Skeletal muscle tissue (tissue), 4 donors: ENCODE results near the gene LRBA. TPM values are rescaled to one million over a fixed set of nuclear protein-coding genes. Genes with fewer than 3 reads are reported as not detected.
"Not testable (repeated sequence)": the region's sequence is repeated elsewhere in the genome, so short reads cannot be mapped to it uniquely, and the experiment has no call there.

Source experiments
- H3K27ac ChIP-seq: one replicate; pipeline ENCODE4 v1.7.0; 2013; ENCODE audit warnings: mild to moderate bottlenecking, low read depth, low read length, inconsistent platforms
- H3K27me3 ChIP-seq, 3 donors: one replicate each; pipeline ENCODE4 v1.7.0; 2013; ENCODE audit warnings: low read length in 3 of 3; ENCODE audit not compliant: control insufficient read depth in 3 of 3, insufficient read depth in 3 of 3
- H3K36me3 ChIP-seq, 3 donors: one replicate each; pipeline ENCODE4 v1.7.0; 2013; ENCODE audit warnings: low read length in 3 of 3; ENCODE audit not compliant: control insufficient read depth in 3 of 3, insufficient read depth in 3 of 3
- H3K4me1 ChIP-seq, 3 donors: one replicate each; pipeline ENCODE4 v1.7.0; 2013; ENCODE audit warnings: low read length in 3 of 3, mild to moderate bottlenecking in 3 of 3; ENCODE audit not compliant: control insufficient read depth in 3 of 3, insufficient read depth in 3 of 3
- H3K4me3 ChIP-seq, 3 donors: one replicate each; pipeline ENCODE4 v1.7.0; 2013; ENCODE audit warnings: low read length in 3 of 3
- H3K9ac ChIP-seq, 3 donors: one replicate each; pipeline ENCODE4 v1.7.0; 2013; ENCODE audit warnings: low read length in 3 of 3, mild to moderate bottlenecking in 3 of 3, moderate library complexity in 2 of 3, low read depth in 1 of 3
- H3K9me3 ChIP-seq, 3 donors: one replicate each; pipeline ENCODE4 v1.7.0; 2013; ENCODE audit warnings: low read length in 3 of 3; ENCODE audit not compliant: control insufficient read depth in 3 of 3
- total RNA-seq: library from RNA; depleted of rRNA; stranded (reverse); fragments of >200 nt; gene quantifications from one replicate; pipeline ENCODE4 v1.2.3, GENCODE V29; 2014
- donor health status: Osteomylitis.

The LRBA gene
- total RNA-seq, 1 donor from 2014 or later = 58.5 TPM

DNA sequence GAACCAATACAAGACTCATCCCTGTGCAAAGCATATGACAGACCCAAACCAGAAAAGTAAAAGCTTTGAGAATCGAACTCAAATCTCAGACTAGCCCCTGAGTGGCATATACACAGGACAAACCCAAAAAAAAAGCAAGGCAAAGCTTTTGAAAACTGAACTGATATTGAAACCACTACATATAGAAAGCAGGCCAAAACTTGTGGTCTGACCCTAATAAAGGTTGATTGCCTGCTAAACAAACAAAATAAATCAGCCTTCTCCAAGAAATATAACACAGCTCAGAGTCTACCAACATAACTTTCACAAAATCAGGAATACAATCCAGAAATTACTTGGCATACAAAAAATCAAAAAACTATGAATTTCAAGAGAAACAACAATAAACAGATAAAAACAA, 40.3 kb downstream of the LRBA start:
- no peaks in the 10 kb centered on the region for H3K27me3 ChIP-seq
- no peak overlapping the region for H3K9ac ChIP-seq
- no peak overlapping the region for H3K27ac ChIP-seq
- no peak overlapping the region for H3K4me3 ChIP-seq
- peaks cover 0 to 6% (median 0%) of the 10 kb centered on the region in 3 donors for H3K4me1 ChIP-seq
- H3K36me3 ChIP-seq = no peaks in the 10 kb centered on the region
- no peaks in the 10 kb centered on the region for H3K9me3 ChIP-seq

DNA sequence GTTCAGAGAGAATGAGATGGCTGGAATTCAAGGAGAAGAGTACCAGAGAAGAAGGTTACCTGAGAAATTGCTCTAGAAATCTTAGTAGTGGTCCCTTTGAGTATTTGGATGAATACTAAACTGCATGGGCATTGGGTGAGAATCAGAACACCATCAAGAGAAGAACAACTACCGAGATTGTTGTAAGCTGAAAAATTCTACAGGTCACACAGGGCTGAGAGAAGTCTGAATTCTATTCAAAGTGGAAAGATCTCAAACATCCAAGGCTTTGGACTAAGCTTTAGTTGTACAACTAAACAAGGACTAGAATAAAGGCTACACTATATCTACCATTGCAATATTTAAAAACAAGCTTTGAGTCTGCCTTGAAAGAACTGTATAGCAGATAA, 40.8 kb downstream of the LRBA start:
- Histone ChIP-seq H3K9ac (no peak overlapping the region), H3K27me3 (no peaks in the 10 kb centered on the region), H3K27ac (no peak overlapping the region), H3K4me1 (peaks cover 0 to 6% (median 0%) of the 10 kb centered on the region in 3 donors), H3K9me3 (no peaks in the 10 kb centered on the region), H3K4me3 (no peak overlapping the region), H3K36me3 (no peaks in the 10 kb centered on the region)

DNA sequence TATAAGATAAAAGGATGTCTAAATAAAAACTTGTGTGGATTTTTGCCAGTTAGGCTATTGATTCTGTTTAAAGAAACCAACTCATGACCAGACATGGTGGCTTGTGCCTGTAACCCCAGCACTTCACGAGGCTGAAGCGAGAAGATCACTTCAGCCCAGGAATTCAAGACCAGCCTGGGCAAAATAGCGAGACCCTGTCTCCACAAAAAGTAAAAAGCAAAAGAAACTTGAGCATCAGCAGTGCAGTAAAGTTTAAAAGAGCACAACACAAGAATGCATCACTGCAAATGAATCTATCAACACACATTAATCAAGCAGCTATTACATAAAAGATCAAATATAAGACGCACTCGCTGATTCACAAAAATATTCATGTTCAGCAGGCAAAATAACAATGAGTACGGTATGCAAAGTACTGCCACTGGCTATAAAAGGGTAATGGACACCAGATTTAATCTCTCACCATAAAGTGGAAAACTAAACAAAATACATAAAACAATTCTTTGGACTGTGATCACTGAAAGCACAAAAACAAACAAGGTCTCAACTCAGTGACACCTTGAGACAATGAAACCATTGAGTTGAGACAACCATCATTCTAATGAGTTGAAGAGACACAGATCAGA, 41.3 kb downstream of the LRBA start:
- Histone ChIP-seq H3K9ac (no peak overlapping the region), H3K4me1 (peaks cover 0 to 6% (median 0%) of the 10 kb centered on the region in 3 donors), H3K36me3 (no peaks in the 10 kb centered on the region), H3K4me3 (no peak overlapping the region), H3K9me3 (no peaks in the 10 kb centered on the region), H3K27ac (no peak overlapping the region), H3K27me3 (no peaks in the 10 kb centered on the region)

DNA sequence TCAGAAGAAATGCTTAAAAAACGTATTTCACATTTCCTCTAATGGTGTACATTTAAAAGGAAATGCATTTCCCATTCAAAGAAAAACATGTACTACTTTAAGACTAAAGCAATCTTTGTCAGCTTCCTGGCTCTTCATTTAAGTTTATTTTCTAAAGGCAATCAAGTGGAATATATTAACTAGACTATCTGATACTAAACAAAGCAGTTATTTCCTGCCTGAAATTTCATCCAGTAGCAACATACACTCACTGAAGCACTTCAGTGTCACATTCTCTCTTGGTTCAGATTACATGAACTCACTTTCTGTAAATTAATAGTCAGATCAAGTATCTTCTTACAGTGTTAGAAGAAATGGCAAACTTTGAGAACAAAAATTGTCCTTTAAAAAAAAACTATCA, 42.5 kb downstream of the LRBA start:
- Histone ChIP-seq H3K27me3 (no peaks in the 10 kb centered on the region), H3K4me1 (peaks cover 0 to 6% (median 0%) of the 10 kb centered on the region in 3 donors), H3K27ac (no peak overlapping the region), H3K9ac (peak overlapping the region in 1 of 3 donors; percentile 57), H3K4me3 (no peak overlapping the region), H3K36me3 (no peaks in the 10 kb centered on the region), H3K9me3 (no peaks in the 10 kb centered on the region)

DNA sequence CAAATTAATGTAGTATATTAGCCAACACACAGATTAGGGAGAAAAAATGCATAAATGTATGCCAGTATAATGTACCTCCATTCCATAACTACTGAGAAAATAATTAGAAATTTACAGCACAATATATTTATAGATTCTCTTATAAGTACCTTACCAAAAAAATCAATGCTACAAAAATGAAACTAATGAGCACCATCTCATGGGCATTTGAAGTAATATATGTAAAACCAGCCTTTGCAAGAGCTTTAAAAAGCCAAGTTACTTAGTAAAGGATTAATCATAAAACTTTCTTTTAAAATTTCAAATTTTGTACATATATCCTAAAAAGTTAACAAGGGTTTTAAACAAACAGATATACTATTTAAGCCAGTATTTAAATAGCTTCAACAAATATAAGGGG, 43.2 kb downstream of the LRBA start:
- Histone ChIP-seq H3K27me3 (no peaks in the 10 kb centered on the region), H3K4me3 (no peak overlapping the region), H3K36me3 (no peaks in the 10 kb centered on the region), H3K4me1 (peaks cover 0 to 6% (median 0%) of the 10 kb centered on the region in 3 donors), H3K9me3 (no peaks in the 10 kb centered on the region), H3K27ac (no peak overlapping the region), H3K9ac (no peak overlapping the region)

DNA sequence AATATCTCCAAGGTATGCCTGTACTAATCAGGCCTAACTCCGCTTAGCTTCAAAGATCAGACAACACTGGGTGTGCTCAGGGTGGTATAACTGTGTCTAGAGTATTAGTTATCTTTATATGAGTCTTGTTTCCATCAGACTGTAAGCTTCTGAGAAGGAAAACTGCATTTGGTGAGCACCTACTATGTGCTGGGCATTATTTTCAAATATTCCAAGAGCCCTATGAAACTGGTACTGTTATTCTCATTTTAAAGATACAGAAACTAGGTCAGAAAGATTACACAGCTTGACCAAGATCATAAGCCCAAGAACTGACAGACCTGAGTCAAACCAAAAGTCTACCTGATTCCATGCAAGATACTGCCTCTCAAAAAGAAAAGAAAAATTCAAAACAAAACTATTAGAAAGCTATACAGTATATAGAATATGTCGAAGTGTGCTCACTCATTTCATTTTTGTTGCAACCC, 44.4 kb downstream of the LRBA start:
- Histone ChIP-seq H3K4me1 (peaks cover 0 to 6% (median 0%) of the 10 kb centered on the region in 3 donors), H3K27me3 (no peaks in the 10 kb centered on the region), H3K9me3 (no peaks in the 10 kb centered on the region), H3K9ac (no peak overlapping the region), H3K4me3 (no peak overlapping the region), H3K27ac (no peak overlapping the region), H3K36me3 (no peaks in the 10 kb centered on the region)

DNA sequence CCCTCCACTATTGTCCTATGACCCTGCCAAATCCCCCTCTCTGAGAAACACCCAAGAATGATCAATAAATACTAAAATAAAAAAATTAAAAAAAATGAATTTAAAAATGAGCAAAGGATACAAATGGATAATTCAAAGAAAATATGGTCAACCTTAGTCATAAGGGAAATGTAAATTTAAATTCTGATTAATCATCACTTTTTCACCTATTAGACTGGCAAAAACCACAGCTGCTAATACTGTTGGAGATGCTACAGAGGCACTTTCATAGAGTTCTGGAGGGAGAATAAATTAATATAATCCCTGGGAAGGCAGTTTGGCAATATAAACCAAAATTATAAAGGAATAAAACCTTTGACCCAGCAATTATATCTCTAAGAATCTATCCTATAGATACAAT, 50.3 kb downstream of the LRBA start:
- Histone ChIP-seq H3K27ac (no peak overlapping the region), H3K9me3 (no peaks in the 10 kb centered on the region), H3K27me3 (no peaks in the 10 kb centered on the region), H3K4me1 (no peaks in the 10 kb centered on the region), H3K36me3 (no peaks in the 10 kb centered on the region), H3K4me3 (no peak overlapping the region), H3K9ac (no peak overlapping the region)

DNA sequence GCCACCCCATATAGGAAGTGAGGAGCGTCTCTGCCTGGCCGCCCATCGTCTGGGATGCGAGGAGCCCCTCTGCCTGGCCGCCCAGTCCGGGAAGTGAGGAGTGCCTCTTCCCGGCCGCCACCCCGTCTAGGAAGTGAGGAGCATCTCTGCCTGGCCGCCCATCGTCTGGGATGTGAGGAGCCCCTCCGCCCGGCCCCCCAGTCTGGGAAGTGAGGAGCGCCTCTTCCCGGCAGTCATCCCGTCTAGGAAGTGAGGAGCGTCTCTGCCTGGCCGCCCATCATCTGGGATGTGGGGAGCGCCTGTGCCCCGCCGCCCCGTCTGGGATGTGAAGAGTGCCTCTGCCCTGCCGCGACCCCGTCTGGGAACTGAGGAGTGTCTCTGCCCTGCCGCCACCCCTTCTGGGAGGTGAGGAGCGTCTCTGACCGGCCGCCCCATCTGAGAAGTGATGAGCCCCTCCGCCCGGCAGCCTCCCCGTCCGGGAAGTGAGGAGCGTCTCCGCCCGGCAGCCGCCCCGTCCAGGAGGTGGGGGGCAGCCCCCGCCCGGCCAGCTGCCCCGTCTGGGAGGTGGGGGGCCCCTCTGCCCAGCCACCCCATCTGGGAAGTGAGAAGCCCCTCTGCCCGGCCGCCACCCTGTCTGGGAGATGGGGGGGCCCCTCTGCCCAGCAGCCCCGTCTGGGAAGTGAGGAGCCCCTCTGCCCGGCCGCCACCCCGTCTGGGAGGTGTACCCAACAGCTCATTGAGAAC, 51.3 kb downstream of the LRBA start:
- H3K9me3 ChIP-seq, H3K4me3 ChIP-seq, H3K27ac ChIP-seq, H3K27me3 ChIP-seq, H3K36me3 ChIP-seq, H3K4me1 ChIP-seq, H3K9ac ChIP-seq: not testable (repeated sequence)

DNA sequence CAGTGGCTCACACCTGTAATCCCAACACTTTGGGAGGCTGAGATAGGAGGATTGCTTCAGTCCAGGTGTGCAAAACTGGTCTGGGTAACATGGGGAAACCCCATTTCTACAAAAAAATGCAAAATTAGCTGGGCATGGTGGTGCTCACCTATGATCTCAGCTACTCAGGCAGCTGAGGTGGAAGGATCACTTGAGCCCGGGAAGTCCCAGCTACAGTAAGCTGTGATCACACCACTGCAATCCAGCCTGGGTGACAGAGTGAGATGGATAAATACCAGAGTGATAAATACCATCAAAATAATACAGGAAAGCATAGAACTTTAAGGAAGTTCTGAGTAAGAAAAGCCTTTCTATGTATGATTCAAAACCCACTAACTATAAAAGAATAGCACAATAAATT, 52.8 kb downstream of the LRBA start:
- H3K36me3 ChIP-seq = peaks cover 0 to 2% (median 0%) of the 10 kb centered on the region in 3 donors
- no peaks in the 10 kb centered on the region for H3K4me1 ChIP-seq
- peaks cover 0 to 2% (median 0%) of the 10 kb centered on the region in 3 donors for H3K9me3 ChIP-seq
- H3K4me3 ChIP-seq = no peak overlapping the region
- no peak overlapping the region for H3K9ac ChIP-seq
- no peak overlapping the region for H3K27ac ChIP-seq
- H3K27me3 ChIP-seq = no peaks in the 10 kb centered on the region

DNA sequence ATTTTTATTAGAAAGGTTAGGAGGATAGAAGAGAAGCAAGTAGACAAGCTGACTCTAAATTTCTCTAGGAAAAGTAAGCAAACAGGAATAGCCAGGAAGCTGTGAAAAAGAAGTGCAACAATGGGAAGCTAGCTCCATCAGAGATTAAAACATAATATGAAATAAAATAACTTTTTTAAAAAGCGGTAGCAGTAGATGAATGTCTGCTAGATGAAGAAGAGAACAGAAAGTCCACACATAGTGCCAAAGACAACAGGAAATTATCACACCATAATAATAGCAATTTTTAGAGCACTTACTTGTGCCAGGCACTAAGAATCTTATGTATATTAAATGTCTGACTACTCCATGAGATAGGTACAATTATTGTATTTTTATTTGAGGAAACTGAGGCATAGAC, 53.5 kb downstream of the LRBA start:
- peaks cover 0 to 2% (median 0%) of the 10 kb centered on the region in 3 donors for H3K36me3 ChIP-seq
- no peak overlapping the region for H3K27ac ChIP-seq
- H3K9ac ChIP-seq = no peak overlapping the region
- H3K27me3 ChIP-seq = no peaks in the 10 kb centered on the region
- H3K4me1 ChIP-seq = no peaks in the 10 kb centered on the region
- H3K4me3 ChIP-seq = no peak overlapping the region
- peaks cover 0 to 2% (median 0%) of the 10 kb centered on the region in 3 donors for H3K9me3 ChIP-seq
